Loucy (cell line): ENCODE measurements around the gene TAF4.

Experiments
- EZH2phosphoT487 ChIP-seq: fragments of 200-600 bp; IDR thresholded peaks from 2 replicates; pipeline ENCODE4 v1.6.1; 2018; ENCODE audit warnings: antibody characterized with exemption, mild to moderate bottlenecking, moderate library complexity, borderline replicate concordance
- TF ChIP-seq, protein P1 (sequence below): fragments of 200-600 bp; sonication (generic); conservative IDR thresholded peaks from 2 replicates; pipeline ENCODE4 v1.5.1; 2014; ENCODE audit warnings: mild to moderate bottlenecking, antibody characterized with exemption, low read length

DNA sequence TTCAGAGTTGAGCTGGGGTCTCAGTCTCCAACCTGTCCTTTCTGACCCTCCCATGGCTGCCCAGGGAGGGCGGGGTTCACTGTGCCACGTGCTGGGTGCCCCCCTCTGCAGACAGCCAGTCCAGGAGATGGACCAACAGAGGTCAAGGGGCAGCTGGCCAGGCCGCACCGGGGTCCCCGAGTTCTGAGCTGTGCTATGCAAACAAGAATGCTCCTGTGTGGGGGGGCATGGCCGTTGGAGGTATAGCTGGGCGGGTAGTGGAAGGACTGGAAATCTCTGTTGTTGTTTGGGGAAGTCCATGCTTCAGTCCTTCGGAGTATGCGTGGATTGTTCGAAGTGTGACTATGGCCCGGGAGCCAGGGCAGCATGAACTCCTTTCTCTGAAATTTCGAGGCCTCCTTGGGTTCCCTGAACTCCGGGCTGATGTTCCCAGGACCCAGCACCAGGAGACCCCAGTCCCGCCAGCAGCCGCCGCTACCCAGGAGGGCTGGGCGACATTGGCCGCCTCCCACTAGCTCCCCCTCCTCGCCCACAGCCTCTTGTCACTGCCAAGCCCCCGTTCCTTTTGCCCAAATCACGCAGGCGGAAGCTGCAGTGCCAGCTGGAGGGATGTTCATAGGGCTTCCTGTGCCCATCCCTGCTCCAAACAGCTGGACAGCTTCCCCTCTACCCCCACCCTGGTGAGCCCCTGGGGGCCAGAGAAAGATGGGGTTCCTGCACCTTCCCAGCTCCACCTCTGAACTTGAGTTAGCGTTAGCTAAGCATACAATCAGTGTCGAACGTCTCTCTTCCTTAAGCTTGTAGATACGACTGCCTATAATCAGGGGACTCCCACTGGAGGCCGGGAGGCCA is 126.6 kb downstream of the TAF4 start:
- TF ChIP-seq, protein P1, sequence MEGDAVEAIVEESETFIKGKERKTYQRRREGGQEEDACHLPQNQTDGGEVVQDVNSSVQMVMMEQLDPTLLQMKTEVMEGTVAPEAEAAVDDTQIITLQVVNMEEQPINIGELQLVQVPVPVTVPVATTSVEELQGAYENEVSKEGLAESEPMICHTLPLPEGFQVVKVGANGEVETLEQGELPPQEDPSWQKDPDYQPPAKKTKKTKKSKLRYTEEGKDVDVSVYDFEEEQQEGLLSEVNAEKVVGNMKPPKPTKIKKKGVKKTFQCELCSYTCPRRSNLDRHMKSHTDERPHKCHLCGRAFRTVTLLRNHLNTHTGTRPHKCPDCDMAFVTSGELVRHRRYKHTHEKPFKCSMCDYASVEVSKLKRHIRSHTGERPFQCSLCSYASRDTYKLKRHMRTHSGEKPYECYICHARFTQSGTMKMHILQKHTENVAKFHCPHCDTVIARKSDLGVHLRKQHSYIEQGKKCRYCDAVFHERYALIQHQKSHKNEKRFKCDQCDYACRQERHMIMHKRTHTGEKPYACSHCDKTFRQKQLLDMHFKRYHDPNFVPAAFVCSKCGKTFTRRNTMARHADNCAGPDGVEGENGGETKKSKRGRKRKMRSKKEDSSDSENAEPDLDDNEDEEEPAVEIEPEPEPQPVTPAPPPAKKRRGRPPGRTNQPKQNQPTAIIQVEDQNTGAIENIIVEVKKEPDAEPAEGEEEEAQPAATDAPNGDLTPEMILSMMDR, result no peak
- no peak for TF ChIP-seq EZH2phosphoT487
